HepG2 (cell line): ENCODE measurements around the gene OPRL1. TPM values are rescaled to one million over a fixed set of nuclear protein-coding genes. Genes with fewer than 3 reads are reported as not detected.
A peak's percentile ranks its signal among the peaks of the same experiment; 100 is the strongest.

Experiments used
- CREB1 ChIP-seq, 2 experiments: fragments of 450-650 bp in 1 of 2; IDR thresholded peaks; 2 replicates each; pipeline ENCODE4 v1.6.1; 2016 to 2017; ENCODE audit warnings: control low read depth in 1 of 2, mild to moderate bottlenecking in 1 of 2, missing compliant biosample characterization in 1 of 2, missing genetic modification characterization in 1 of 2
- ELF1 ChIP-seq: sonication (generic); formaldehyde crosslinking; IDR thresholded peaks from 2 replicates; pipeline ENCODE4 v1.4.0; 2020; ENCODE audit warnings: missing genetic modification reagents
- FIP1L1 ChIP-seq: fragments of 200-400 bp; formaldehyde crosslinking; IDR thresholded peaks from 2 replicates; pipeline ENCODE4 v1.6.1; 2018; ENCODE audit warnings: low read depth, mild to moderate bottlenecking, low read length, moderate library complexity, borderline replicate concordance; ENCODE audit not compliant: insufficient read depth
- FOSL2 ChIP-seq: sonication (generic); formaldehyde crosslinking; IDR thresholded peaks from 2 replicates; pipeline ENCODE4 v1.4.0; 2020; ENCODE audit warnings: missing genetic modification reagents
- GABPB1 ChIP-seq: IDR thresholded peaks from 2 replicates; pipeline ENCODE4 v1.6.1; 2016; ENCODE audit warnings: mild to moderate bottlenecking, missing genetic modification reagents, moderate library complexity, missing compliant biosample characterization
- NAIF1 ChIP-seq: sonication (generic); formaldehyde crosslinking; IDR thresholded peaks from 2 replicates; pipeline ENCODE4 v1.5.0; 2020; ENCODE audit warnings: mild to moderate bottlenecking, missing genetic modification reagents, borderline replicate concordance
- PREB ChIP-seq: sonication (generic); formaldehyde crosslinking; IDR thresholded peaks from 2 replicates; pipeline ENCODE4 v1.4.0; 2020; ENCODE audit warnings: missing genetic modification reagents
- RBM39 ChIP-seq: fragments of 200-400 bp; formaldehyde crosslinking; IDR thresholded peaks from one replicate; pipeline ENCODE4 v1.6.1; 2018; ENCODE audit warnings: antibody characterized with exemption, mild to moderate bottlenecking, low read depth, low read length; ENCODE audit not compliant: poor library complexity, severe bottlenecking
- RNF2 ChIP-seq: fragments of 450-650 bp; conservative IDR thresholded peaks from 2 replicates; pipeline ENCODE4 v1.6.1; 2016; ENCODE audit warnings: low read depth
- SETDB1 ChIP-seq: sonication (generic); formaldehyde crosslinking; IDR thresholded peaks from 2 replicates; pipeline ENCODE4 v1.5.1; 2020; ENCODE audit warnings: missing genetic modification reagents, mild to moderate bottlenecking, borderline replicate concordance
- SIN3A ChIP-seq: IDR thresholded peaks from 2 replicates; pipeline ENCODE4 v1.6.1; 2011; ENCODE audit warnings: low read depth, mild to moderate bottlenecking, control low read depth, low read length, borderline replicate concordance
- STAT5B ChIP-seq: sonication (generic); formaldehyde crosslinking; IDR thresholded peaks from 2 replicates; pipeline ENCODE4 v1.4.0; 2020; ENCODE audit warnings: missing genetic modification reagents
- THAP8 ChIP-seq: sonication (generic); formaldehyde crosslinking; IDR thresholded peaks from 2 replicates; pipeline ENCODE4 v1.5.1; 2020; ENCODE audit warnings: missing genetic modification reagents, mild to moderate bottlenecking, borderline replicate concordance
- YEATS4 ChIP-seq: sonication (generic); formaldehyde crosslinking; IDR thresholded peaks from 2 replicates; pipeline ENCODE4 v1.4.0; 2020; ENCODE audit warnings: missing genetic modification reagents, borderline replicate concordance
- ZBTB20 ChIP-seq: sonication (generic); formaldehyde crosslinking; IDR thresholded peaks from 2 replicates; pipeline ENCODE4 v1.8.1; 2023; ENCODE audit warnings: missing genetic modification reagents, low read depth, mild to moderate bottlenecking, borderline replicate concordance
- ZC3H13 ChIP-seq: sonication (generic); formaldehyde crosslinking; IDR thresholded peaks from 2 replicates; pipeline ENCODE4 v1.8.1; 2023; ENCODE audit warnings: mild to moderate bottlenecking, missing genetic modification reagents, moderate library complexity
- ZFP36 ChIP-seq: fragments of 150-350 bp; IDR thresholded peaks from 2 replicates; pipeline ENCODE4 v1.6.1; 2018; ENCODE audit warnings: borderline replicate concordance, low read length, low read depth; ENCODE audit not compliant: partially characterized antibody
- ZNF354B ChIP-seq: sonication (generic); formaldehyde crosslinking; IDR thresholded peaks from 2 replicates; pipeline ENCODE4 v1.8.0; 2022; ENCODE audit warnings: mild to moderate bottlenecking, missing genetic modification reagents
- ZNF550 ChIP-seq: sonication (generic); formaldehyde crosslinking; IDR thresholded peaks from 2 replicates; pipeline ENCODE4 v1.4.0; 2020; ENCODE audit warnings: mild to moderate bottlenecking, missing genetic modification reagents, borderline replicate concordance
- ZNF567 ChIP-seq: sonication (generic); formaldehyde crosslinking; IDR thresholded peaks from 2 replicates; pipeline ENCODE4 v1.8.1; 2023; ENCODE audit warnings: mild to moderate bottlenecking, missing genetic modification reagents, borderline replicate concordance
- ZNF670 ChIP-seq: sonication (generic); formaldehyde crosslinking; IDR thresholded peaks from 2 replicates; pipeline ENCODE4 v1.8.0; 2022; ENCODE audit warnings: mild to moderate bottlenecking, missing genetic modification reagents, borderline replicate concordance
- ZNF678 ChIP-seq: sonication (generic); formaldehyde crosslinking; IDR thresholded peaks from 2 replicates; pipeline ENCODE4 v1.4.0; 2020; ENCODE audit warnings: mild to moderate bottlenecking, missing genetic modification reagents
- ZNF749 ChIP-seq: sonication (generic); formaldehyde crosslinking; IDR thresholded peaks from 2 replicates; pipeline ENCODE4 v1.8.0; 2022; ENCODE audit warnings: mild to moderate bottlenecking, missing genetic modification reagents, moderate library complexity, borderline replicate concordance
- ZNF775 ChIP-seq: sonication (generic); formaldehyde crosslinking; IDR thresholded peaks from 2 replicates; pipeline ENCODE4 v1.4.0; 2020; ENCODE audit warnings: missing genetic modification reagents, mild to moderate bottlenecking, moderate library complexity, borderline replicate concordance
- ZSCAN12 ChIP-seq: sonication (generic); formaldehyde crosslinking; IDR thresholded peaks from 2 replicates; pipeline ENCODE4 v1.9.0; 2021; ENCODE audit warnings: mild to moderate bottlenecking, missing genetic modification reagents
- polyA plus RNA-seq, 8 experiments: library from polyadenylated mRNA; depleted of rRNA in 3 of 8; stranded (reverse) in 7 of 8; unstranded in 1 of 8; fragments of >200 nt; fragmentation: Illumina TruSeq in 4 of 8; extraction: Trizol in 4 of 8; gene quantifications; 2 replicates each; pipeline versions ENCODE4 v1.2.1 to v1.2.3, GENCODE V29; 2011 to 2016; ENCODE audit warnings: low read depth in 4 of 8, missing spikeins in 1 of 8, mixed read lengths in 1 of 8; ENCODE audit not compliant: insufficient read depth in 1 of 8
- total RNA-seq, 5 experiments: library from RNA; depleted of rRNA; stranded (reverse); fragments of >200 nt; fragmentation: Illumina TruSeq; extraction: Trizol; gene quantifications; 2 replicates each; pipeline ENCODE4 v1.2.3, GENCODE V29; 2016; ENCODE audit warnings: low read depth in 1 of 5

The OPRL1 gene
- total and polyA plus RNA-seq, 2 of the 13 experiments (the other 11 are each of a cell fraction or from before 2014, with no cell fraction given): 0.35 to 0.71 TPM

DNA sequence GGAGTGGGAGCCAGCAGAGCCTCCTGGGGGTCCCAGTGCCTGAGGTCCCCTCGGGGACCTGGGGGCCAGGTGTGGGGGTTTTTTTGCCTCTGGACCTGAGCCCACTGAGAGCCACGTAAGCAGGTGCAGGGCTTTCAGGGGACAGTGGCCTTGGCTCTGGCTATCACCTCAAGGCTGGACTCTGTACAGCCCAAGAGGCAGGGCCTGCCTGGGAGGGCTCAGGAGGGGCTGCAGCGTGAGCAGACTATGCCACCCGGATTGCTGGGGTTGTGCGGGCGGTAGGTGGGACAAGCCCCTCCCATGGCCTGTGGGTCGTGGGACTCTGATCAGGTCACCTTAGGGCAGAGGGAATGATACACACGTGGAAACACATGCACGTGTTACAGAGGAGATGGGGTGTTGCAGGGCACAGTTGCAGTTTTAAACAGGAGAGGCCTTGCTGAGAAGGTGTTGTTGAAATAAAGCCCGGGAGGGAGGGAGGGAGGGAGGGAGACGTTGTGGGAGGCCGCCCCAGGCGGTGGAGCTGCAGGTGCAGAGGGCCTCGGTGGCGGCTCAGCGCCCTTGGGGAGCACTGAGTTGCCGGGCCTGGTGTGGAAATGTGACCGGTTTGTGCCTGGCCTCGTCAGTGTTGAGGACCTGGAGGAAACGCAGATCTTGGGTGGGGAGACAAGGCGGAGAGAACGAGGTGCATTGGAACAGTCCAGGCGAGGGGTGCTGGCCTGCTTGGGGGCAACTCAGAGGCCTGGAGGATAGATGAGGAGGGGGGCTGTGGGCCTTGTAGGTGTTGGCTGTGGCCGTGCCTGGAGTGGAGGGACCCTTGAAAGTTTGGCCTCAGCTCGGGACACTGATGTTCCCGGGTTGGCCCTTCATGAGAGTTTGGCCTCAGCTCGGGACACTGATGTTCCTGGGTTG lies 14.6 kb upstream of the OPRL1 start (continued):
- peak; percentile 63; the same call in 1 of the 2 replicates for TF ChIP-seq ZNF775 (CRISPR knock-in tag)
- TF ChIP-seq RBM39: peak; percentile 59
- 0 out of 2 replicates have a peak, but pooled peaks have one; percentile 43 for TF ChIP-seq SIN3A
- no peak for TF ChIP-seq ZSCAN12
- no peak for TF ChIP-seq FIP1L1
- no peak for TF ChIP-seq ZFP36
- peak; percentile 99 for TF ChIP-seq ZC3H13 (CRISPR knock-in tag)
- TF ChIP-seq GABPB1: 0 out of 2 replicates have a peak, but pooled peaks have one; percentile 22
- no peak for TF ChIP-seq ZNF749
- TF ChIP-seq YEATS4 (CRISPR knock-in tag): peak; percentile 42; the same call in 1 of the 2 replicates
- TF ChIP-seq ZNF670: no peak
- 0 out of 2 replicates have a peak, but pooled peaks have one; percentile 87 for TF ChIP-seq STAT5B (CRISPR knock-in tag)
- TF ChIP-seq CREB1 (IDR thresholded peaks at IDR 0.05): no peak
- no peak for TF ChIP-seq CREB1 (CRISPR knock-in tag; IDR thresholded peaks at IDR 0.05)
- no peak for TF ChIP-seq ELF1
- TF ChIP-seq NAIF1 (CRISPR knock-in tag): no peak
- peak; percentile 87; the same call in 1 of the 2 replicates for TF ChIP-seq ZNF354B
- TF ChIP-seq ZNF678 (CRISPR knock-in tag): no peak
- TF ChIP-seq PREB (CRISPR knock-in tag): no peak
- TF ChIP-seq ZBTB20 (CRISPR knock-in tag): peak; percentile 56; the same call in 1 of the 2 replicates
- no peak for TF ChIP-seq SETDB1 (CRISPR knock-in tag)
- TF ChIP-seq RNF2: no peak
- TF ChIP-seq ZNF550 (CRISPR knock-in tag): peak; percentile 74
- TF ChIP-seq THAP8 (CRISPR knock-in tag): no peak
- TF ChIP-seq ZNF567 (CRISPR knock-in tag): no peak; the same call in 1 of the 2 replicates
- peak; percentile 47; the same call in 1 of the 2 replicates for TF ChIP-seq FOSL2 (CRISPR knock-in tag)
